Measurements from ENCODE around the gene SEPTIN5.
"Not testable (repeated sequence)": the region's sequence is repeated elsewhere in the genome, so short reads cannot be mapped to it uniquely, and the experiment has no call there.

The SEPTIN5 gene

DNA sequence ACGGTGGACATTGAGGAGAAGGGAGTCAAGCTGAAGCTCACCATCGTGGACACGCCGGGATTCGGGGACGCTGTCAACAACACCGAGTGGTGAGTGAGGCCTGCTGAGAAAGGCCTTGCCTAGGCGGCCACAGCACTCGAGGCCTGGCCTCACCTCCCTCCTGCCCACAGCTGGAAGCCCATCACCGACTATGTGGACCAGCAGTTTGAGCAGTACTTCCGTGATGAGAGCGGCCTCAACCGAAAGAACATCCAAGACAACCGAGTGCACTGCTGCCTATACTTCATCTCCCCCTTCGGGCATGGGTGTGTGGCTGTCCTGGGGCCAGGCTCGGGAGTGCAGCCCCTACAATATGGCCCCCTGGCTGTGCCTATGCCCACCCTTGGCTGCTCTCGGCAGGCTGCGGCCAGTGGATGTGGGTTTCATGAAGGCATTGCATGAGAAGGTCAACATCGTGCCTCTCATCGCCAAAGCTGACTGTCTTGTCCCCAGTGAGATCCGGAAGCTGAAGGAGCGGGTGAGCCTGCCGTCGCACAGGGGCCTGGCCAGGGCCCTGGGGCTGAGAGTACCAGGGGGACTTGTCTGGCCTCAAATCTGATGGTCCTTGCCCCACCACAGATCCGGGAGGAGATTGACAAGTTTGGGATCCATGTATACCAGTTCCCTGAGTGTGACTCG lies 6.0 kb downstream of the SEPTIN5 start:
- DNase-seq (ENCODE audit: low spot score): no peak

DNA sequence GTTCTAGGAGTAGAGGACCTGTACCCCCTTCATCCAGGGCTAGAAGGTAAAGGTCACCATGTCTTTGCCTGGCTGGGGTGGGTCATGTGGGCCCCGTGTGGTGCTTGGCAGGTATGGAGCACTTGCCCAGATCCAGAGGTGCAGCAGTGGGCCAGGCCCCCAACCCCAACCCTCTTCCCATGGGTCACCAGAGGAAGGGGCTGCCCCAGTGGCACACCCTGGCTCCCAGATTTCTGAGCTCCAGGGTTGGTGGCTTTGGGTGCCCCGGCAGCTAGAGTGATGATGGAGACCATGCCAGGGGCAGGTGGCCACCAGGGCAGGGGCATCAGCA lies 6.7 kb downstream of the SEPTIN5 start:
- DNase-seq (ENCODE audit: low spot score): no peak

DNA sequence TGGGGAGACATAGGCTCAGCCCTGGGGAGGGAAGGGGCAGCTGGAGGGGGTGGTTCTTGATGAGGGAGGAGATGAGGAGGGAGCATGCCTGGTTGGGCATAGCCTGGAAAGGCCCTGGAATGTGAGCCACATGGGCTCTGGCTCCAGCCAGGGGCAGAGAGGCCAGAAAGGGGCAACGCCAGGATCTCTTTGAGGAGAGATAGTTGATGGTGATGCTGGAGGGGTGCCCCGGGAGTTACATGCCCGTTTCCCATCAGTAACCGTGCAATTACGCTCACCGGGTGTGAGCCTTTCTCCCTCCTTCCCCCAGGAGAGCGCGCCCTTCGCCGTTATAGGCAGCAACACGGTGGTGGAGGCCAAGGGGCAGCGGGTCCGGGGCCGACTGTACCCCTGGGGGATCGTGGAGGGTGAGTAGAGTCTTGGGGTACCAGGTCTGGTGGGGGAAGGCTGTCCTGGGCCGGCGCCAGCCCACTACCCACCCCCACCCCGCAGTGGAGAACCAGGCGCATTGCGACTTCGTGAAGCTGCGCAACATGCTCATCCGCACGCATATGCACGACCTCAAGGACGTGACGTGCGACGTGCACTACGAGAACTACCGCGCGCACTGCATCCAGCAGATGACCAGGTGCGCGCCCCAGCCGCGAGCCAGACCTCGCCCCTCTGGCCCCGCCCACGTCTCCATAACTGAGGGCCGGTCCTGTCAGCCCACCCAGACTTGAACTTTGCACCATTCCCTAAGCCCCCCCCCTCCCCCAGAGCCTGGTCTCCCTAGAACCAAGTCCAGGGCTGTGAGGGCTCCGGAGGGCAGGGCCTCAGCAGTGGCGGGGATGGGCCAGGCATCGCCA lies 7.3 kb downstream of the SEPTIN5 start:
- no peak for DNase-seq (ENCODE audit: low spot score)

DNA sequence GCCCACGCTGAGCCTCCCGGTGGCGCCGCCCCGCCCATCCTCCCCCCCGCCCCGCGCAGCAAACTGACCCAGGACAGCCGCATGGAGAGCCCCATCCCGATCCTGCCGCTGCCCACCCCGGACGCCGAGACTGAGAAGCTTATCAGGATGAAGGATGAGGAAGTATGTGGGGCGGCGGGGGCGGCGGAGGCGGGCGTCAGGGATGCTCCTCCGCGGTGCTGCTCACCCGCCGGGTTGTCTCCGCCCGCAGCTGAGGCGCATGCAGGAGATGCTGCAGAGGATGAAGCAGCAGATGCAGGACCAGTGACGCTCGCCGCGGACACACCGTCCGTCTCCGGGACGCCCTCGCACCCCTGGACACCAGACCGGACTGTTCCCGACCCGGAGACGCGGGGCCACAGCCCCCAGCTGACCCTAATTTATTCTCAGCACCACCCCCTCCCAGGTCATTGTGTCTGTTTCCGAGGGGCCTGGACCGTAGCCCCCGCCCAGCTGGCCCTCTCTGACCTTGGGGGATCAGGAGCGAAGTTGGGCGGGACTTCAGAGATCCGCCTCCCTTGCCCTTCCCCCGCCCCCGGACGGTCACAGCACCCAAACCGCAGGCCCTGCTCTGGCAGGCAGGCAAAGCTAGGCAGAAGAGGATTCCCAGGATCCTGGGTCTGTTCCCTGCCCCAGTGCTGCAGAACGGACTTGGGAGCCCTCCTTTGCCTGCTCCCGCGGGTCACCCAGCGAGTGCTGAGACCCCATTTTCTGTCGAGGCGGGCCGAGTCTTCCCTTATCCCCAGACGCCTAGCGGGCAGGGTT lies 8.1 kb downstream of the SEPTIN5 start:
- DNase-seq (ENCODE audit: low spot score): peak; percentile 68

DNA sequence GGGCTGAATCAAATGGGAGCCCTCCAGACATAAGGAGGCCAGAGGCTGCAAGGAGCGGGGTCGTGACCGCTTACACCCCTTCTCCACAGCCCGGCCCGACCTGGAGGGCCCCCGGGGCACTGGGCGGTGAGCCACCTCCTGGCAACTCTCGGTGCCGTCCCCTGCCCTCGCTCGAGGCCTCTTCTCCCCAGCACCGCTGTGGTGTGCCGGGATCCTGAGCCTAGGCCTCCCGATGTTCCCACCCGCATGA lies 8.6 kb downstream of the SEPTIN5 start:
- no peak for DNase-seq (ENCODE audit: low spot score)

DNA sequence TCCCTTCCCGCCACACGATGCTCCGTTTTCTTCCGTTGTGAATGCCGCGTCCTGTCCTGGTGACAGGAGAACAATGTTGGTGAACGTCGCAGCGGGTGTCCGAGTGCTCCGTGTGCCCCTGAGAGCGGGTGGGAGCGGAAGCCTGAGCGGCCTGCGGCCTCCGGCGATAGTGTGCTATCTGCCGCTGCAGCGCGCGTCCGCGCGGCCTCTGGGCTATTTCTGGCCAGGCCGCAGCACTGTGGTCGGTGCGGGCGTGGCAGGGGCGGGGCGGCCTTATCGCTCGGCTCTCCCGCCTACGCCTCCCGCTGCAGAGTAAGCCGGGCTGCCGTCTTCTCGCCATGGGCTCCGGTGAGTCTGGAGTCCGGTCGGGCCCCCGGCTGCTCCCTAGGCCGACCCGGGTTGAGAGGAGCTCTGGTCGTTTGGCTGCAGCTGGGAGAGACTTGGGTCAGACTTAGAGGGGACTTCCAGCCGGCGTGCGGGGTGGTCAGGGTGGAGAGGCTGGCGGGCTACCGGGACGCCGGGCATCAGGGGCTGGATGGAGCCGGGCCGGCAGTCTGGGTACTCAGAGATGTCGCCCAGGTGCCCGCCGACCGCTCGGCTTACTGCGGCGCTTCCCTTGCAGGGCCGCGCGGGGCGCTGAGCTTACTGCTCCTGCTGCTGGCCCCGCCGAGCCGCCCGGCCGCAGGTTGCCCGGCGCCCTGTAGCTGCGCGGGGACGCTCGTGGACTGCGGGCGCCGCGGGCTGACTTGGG lies 9.1 kb downstream of the SEPTIN5 start, which contains the start of gene GP1BB:
Gene GP1BB, plus strand, starts transcription at position 308 of the 751 bp plus-strand sequence. Its CDS starts 31 bp downstream, at position 339.
- peak; percentile 78 for DNase-seq (ENCODE audit: low spot score)

DNA sequence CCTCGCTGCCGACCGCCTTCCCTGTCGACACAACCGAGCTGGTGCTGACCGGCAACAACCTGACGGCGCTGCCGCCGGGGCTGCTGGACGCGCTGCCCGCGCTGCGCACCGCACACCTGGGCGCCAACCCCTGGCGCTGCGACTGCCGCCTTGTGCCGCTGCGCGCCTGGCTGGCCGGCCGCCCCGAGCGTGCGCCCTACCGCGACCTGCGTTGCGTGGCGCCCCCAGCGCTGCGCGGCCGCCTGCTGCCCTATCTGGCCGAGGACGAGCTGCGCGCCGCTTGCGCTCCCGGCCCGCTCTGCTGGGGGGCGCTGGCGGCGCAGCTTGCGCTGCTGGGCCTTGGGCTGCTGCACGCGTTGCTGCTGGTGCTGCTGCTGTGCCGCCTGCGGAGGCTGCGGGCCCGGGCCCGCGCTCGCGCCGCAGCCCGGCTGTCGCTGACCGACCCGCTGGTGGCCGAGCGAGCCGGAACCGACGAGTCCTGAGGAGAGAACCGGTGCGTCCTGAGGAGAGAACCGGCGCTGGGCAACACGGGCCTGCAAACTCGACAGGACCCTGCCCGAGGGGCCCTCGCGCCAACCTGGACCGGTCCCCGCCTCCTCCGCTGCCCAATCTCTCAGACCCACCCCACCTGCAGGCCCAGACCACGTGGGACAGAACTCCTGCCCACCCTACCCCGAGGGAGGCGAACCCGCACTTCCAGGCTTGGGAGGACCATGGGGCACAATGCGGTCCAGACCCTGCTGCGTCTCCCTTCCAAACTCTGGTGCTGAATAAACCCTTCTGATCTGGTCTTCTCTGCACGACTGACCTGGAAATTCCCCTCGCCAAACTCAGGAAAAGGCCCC lies 9.9 kb downstream of the SEPTIN5 start:
- peak; percentile 83 for DNase-seq (ENCODE audit: low spot score)

DNA sequence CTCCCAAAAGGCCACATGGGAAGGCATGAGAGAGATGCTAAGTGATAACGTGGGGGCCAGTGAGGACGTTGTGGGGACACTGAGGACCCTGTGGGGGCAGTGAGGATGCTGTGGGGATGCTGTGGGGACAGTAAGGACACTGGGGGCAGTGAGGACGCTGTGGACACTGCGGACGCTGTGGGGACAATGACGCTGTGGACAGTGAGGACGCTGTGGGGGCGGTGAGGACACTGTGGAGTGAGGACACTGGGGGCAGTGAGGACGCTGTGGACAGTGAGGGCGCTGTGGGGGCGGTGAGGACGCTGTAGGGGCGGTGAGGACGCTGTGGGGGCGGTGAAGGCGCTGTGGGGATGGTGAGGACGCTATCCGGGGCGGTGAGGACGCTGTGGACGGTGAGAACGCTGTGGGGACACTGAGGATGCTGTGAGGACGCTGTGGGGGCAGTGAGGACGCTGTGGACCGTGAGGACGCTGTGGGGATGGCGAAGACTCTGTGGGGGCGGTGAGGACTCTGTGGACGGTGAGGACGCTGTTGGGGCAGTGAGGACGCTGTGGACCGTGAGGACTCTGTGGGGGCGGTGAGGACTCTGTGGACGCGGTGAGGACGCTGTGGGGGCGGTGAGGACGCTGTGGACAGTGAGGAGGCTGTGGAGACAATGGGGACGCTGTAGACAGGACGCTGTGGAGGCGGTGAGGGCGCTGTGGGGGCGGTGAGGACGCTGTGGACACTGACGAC lies 10.8 kb downstream of the SEPTIN5 start:
- DNase-seq (ENCODE audit: low spot score): no peak

DNA sequence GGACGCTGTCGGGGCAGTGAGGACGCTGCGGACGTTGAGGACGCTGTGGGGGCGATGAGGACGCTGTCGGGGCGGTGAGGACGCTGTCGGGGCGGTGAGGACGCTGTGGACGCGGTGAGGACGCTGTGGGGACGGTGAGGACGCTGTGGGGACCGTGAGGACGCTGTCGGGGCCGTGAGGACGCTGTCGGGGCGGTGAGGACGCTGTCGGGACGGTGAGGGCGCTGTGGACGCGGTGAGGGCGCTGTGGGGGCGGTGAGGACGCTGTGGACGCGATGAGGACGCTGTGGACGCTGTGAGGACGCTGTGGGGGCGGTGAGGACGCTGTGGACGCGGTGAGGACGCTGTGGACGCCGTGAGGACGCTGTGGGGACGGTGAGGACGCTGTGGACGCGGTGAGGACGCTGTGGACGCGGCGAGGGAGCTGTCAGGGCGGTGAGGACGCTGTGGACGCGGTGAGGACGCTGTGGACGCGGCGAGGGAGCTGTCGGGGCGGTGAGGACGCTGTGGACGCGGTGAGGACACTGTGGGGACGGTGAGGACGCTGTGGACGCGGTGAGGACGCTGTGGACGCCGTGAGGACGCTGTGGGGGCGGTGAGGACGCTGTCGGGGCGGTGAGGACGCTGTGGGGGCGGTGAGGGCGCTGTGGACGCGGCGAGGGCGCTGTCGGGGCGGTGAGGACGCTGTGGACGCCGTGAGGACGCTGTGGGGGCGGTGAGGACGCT lies 11.9 kb downstream of the SEPTIN5 start:
- not testable (repeated sequence) for DNase-seq (ENCODE audit: low spot score)

DNA sequence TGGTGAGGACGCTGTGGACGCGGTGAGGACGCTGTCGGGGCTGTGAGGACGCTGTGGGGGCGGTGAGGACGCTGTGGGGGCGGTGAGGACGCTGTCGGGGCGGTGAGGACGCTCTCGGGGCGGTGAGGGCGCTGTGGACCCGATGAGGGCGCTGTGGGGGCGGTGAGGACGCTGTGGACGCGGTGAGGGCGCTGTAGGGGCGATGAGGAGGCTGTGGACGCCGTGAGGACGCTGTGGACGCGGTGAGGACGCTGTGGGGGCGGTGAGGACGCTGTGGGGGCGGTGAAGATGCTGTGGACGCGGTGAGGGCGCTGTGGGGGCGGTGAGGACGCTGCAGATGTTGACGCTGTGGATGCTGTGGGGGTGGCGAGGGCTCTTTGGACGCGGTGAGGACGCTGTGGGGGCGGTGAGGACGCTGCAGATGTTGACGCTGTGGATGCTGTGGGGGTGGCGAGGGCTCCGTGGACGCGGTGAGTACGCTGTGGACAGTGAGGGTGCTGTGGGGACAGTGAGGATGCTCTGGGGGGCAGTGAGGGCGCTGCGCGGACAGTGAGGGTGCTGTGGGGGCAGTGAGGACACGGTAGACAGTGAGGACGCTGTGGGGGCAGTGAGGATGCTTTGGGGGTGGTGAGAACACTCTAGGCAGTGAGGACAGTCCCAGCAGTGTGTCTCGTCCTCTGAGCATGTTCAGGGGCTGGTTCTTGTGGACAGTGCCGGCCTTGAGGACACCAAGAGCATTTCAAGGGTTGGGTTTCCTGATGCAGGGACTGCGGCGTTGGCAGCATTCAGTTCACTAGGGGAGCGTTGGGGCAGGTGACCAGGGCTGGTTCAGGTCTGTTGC lies 13.2 kb downstream of the SEPTIN5 start:
- no peak for DNase-seq (ENCODE audit: low spot score)

DNA sequence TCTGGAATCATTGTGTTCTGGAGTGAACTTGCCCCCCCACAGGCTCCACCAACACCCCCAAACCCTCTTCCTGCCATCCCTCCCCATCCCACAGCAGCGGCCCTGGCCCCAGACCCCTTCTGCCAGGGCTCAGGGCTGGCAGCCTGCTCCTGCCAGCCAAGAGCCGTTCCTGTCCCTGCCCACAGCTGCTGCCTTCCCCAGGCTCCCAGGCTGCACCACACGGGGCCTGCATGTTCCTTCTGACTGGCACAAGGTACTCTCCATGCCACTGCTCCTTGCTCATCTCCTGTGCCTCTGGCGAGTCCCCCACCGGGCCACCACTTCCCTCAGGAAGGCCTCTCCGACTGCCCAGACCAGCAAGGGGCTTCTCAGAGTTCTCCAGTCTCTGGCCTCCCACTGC lies 14.0 kb downstream of the SEPTIN5 start:
- DNase-seq (ENCODE audit: low spot score): no peak

DNA sequence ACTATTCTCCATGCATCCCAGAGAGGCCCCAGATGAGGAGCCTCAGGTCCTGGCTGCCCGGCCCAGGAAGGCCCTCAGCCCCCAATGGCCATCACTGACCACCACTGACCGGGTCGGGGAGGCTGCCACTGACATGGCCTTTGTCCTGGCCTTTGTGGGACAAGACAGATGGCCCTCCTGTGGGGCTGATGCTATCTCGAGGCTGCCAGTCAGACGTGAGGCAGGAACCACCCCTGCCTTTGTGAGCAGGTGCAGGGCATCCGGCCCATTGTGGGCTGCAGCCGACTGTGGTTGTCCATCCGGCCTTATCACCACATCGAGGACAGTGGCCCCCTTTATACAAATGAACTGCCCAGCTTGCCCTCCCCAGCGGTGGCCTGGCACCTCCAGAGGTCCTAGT lies 14.5 kb downstream of the SEPTIN5 start:
- no peak for DNase-seq (ENCODE audit: low spot score)

DNA sequence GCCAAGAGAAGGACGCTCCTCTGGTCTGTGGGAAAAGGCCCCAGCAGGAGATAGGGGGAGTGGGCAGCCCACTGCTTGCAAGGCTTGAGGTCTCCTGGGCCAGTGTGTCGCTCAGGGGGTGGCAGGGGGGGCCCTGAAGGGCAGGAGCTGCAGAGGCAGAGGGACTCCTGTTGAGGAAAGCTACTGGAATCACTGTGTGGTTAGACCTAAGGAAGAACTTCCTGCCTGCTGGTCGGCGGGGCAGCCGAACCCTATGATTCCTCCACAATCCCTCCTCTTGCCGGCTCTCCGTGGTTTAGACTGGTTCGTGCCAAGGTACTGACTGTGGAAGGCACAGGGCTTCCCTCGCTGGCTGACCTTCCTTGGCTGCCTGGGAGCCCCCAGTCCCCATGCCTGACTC lies 15.2 kb downstream of the SEPTIN5 start:
- DNase-seq (ENCODE audit: low spot score): no peak

DNA sequence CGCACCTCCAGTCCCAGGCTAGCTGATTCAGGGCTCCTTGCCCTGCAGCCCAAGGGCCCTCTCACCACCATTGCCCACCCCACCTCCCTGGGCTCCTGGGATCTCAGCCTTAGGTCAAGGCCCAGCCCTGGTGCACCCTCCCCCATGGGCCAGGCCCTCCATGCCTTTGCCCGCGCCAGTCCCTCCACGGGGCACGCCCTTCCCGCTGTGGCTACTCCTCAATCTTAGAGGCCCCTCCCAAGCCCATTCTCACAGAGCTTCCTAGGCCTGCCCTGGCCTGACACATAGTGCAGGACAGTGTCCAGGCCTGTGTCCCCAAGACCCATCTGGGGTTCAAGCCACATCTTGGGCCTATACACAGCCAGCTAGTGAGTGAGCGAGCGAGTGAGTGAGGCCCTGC lies 15.9 kb downstream of the SEPTIN5 start:
- no peak for DNase-seq (ENCODE audit: low spot score)

DNA sequence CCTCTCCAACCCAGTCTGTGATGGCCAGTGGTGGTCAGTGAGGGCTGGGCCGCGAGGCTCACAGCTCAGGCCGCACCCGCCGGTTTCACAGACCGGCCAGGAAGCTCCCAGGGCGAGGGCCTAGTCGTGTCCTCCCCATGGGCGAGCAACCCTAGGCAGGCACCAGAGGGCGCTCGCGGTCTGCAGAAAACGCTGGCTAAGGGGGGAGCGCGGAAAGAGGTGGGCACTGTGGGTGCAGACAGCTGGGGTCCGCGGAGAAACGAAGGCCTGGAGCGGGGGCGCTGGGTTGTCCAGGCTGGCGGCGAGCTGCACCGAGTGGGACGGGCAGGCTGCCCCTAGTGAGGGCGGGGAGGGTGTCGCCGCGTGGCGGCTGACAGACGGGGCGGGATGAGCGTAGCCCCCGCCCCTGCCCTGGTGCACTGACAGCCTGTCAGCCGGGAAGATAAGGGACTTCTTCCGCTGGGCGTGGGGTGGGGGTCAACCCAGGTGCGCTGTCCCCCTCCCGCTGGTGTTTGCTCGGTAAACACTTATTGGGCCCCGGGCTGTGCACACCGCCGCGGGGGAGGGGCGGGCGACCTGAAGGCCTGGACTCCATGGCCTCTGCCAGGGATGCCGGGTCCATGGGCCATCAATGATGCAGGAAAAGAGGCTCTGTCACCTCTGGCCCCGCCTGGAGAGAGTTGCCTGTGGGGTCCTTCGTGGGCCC lies 16.5 kb downstream of the SEPTIN5 start:
- DNase-seq (ENCODE audit: low spot score): peak; percentile 94

DNA sequence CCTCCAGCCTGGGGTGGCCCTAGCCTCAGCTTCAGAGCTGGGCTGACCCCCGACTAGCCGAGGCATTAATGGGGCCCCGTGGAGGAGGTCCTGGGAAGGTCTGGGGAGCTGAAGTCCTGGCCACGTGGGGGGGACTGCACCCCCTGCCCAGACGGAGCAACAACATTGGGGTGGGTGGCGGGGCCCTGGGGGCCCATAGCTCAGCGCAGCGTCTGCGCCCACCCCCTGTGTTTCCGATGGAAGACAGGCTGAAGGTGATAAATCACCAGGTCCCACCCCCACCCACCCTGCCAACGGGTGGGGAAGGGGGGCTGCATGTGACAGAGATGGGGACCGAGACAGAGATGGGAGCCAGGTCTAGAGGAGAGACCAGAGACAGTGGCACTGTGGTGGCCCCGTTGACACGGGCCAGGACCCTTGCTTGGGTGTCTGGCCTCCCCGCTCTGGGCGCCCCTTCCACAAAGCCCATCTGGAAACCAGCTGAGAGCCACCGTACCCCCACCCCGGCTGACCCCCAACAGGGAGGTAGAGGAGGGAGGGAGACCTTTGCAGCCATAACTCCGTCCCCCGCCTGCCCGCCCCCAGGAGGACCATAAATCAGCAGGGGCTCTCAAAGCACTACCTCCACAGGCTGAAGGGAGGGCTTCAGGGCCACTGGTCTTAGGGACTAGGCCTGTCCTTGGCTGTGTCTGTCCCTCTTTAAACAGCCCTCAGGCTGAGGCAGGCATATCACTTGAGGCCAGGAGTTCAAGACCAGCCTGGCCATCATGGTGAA lies 17.2 kb downstream of the SEPTIN5 start:
- no peak for DNase-seq (ENCODE audit: low spot score)

DNA sequence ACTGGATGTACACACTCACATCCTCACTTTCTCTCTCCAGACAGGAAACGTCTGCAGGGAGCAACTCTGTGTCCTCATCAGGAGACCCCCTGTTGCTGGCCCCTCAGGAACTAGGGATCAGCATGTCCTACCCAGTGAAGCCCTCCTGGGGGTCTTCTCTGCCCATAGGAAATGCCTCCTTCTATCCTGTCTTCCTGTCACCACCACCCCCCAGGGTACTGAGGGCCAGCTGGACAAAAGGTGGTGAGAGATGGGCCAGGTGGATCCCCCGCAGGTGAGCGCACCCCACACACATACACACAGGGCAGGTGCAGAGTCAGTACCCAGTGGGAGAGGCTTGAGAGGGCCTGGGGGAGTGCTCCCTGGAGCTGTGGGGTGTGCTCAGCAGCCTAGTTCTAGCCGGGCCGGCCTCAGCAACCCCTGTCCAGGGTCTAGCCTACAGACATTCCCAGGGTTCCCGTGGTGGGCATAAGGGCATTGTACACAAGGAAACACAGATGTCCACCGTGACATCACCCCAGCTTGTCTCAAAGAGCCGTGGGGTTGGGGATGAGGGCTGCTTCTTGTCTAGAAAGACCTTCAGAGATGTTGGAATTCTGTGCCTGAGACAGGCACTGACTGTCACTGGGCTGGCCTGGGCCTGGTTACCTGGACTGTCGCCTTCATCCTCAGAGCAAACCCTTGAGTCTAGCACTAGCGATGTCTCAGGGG lies 18.3 kb downstream of the SEPTIN5 start:
- no peak for DNase-seq (ENCODE audit: low spot score)

All from ecto neural progenitor cell (in vitro differentiated cells).